Stimulated activated CD8-positive, alpha-beta memory T cell treated with anti-CD3 and anti-CD28 coated beads, Interleukin-4, amount 100 ng/mL, for 48 hours (primary cell): ENCODE measurements around the gene ARHGAP15.

ENCODE experiments used
- DNase-seq: peaks from one replicate; pipeline ENCODE4 v3.0.0-alpha.2; 2020

ARHGAP15 gene

DNA sequence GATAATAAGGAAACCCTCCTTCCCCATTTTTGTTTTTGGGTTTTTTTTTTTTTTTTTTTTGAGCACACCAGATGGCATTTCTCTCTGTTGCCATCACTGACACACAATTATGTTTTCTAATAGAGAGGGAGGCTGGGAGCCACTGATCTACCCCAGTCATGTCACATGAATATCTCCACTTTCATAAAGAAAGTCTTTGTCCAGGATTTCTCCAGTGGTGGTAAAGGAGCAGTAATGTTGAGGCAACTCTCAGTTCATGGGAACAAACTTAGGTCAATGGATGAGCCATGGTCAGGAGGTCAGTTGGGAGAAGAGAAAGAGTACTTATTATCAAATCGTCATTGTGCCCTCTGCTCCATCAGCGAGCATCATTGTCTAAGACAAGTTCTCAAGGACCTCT is 603.7 kb downstream of the ARHGAP15 start:
- DNase-seq, result no peak

DNA sequence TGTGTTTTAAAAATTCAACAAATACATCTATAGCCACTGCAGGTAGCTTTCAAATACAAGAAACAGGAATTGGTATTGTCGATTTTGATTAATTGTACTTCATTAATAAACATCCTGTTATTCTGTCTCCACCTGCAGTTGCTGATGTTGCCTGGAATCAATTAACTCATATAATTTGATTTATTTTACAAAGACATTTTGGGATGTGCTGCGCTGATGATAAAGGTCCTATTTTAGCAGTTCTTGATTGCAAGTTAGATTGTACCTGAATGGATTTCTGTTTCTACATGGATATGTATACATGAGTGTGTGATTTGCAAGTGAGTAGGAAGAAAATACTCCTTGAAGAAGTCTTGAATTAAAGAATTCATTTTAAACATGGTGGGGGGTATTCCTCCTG is 605.3 kb downstream of the ARHGAP15 start:
- no peak for DNase-seq

DNA sequence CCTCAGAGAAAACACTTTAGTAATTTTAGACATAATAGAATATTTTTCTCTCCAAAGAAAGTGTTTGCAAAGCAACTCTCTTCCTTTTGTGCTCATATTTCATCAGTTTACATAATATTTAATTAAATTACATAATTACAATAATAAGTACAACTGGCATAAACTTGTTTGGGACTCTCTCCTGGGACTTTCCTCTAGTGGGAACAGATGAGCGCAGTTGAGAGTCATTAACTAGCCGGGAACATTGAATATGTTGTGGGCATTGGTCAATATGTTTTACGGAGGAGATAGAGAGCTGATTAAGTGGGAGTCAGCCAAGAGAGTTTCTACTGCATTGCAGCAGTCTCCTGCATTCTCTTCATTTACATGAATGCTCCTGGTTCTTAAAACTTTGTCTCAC is 607.7 kb downstream of the ARHGAP15 start:
- DNase-seq, result no peak

DNA sequence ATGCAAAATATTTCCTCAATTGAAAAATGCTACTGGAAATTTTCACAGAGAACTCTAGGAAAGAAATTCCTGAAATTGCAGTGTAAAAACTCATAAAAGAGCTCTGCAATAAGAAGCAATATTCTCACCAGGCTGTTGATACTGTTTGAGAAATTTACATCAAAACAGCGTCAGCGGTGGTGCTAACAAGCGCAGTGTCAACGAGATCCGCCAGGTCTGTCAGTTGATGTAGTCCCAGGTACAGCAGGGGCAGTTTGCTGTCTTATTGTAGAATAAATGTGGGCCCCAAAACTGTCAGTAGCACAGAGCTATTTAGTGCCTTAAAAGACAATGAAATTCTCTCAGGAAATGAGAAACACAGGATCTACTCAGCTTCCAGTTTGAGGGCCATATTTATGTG is 611.2 kb downstream of the ARHGAP15 start:
- no peak for DNase-seq

DNA sequence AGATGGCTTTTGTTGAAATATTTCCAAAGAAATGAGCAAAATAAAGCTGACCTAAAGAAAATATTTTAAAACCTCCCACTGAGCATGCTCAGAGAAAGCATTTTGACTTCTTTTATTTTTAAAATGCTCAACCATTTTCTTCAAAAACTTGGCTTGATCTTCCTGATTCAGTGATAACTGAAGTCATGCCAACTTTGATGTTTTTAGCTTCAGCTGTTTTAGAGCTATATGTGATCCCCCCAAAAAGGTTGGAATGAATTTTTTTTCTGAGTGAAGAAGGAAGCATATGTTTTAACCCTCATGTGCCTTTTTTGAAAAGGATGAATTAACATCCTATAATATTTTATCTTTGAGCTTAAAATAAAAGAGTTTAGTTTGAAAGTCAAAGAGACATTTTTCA is 612.0 kb downstream of the ARHGAP15 start:
- no peak for DNase-seq

DNA sequence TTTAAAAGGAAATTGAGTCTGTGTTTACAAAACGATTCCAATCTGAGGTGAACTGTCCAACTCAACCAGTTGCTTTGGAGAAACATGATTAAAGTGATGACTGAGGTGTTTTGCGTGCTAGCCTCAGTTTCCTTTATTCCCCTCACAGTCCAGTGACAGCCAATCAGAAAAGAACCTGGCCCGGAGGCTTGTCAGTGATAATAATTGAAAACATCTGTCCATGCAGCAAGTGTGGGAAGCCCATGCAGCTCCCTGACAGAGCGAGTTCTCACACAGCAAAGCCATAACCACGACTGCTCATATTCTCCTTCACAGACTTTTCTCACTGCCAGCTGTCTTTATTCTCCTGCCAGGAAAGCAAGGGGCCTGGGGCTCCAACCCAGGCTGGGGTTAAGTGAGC is 613.4 kb downstream of the ARHGAP15 start:
- DNase-seq, result no peak

DNA sequence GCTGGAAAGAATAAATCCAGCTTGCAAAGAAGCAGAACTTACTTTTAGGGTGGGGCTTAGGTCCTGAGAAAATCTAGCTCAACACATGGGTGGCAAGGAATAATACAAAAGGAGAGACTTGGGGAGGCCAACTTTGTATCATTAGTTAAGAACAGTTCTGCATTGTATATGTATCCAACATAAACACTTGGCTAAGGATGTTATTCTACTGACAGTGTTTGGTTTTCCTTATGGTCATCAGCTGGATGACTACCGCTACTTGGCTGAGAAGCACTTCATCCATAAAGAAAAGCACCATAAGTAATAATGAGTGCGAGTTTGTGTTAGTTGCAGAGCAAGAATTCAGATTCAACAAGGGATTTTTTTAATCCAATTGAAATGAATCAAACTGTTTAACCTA is 614.9 kb downstream of the ARHGAP15 start:
- no peak for DNase-seq

DNA sequence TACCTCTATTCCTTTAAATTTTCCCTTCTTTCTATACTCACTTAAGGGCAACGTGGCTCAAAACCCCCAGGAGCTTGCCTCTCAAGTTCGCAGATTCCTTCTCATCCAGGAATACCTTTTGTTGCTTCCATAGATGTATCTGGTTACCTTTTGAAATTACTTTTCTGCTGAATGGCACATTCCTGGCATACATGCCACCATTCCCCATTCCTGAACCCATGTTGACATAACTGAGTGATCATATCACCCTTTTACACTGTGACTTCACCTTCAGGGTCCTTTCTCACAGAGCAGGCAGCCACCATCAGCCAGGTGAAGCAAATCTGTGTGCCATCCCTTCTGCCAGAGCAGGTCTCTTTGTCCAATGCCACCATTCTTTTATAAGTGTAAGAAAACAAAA is 615.8 kb downstream of the ARHGAP15 start:
- DNase-seq, result no peak

DNA sequence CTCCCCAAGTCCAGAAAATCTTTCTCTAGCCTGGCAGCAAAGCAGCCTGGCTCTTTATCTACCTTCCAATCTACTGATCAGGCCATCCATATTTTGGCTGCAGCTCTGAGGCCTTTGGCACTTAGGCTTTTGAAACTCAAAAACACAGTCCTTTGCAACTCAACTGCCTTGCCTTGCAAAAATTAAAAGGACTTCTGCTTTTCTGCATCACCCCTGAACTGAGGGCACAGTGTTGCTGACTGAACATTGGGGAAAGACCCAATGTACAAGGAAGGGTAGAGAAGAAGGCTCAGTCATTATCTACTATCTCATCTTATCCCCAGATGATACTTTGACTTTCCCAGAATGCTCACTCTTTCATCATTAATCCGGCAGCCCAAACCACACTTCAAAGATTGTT is 625.5 kb downstream of the ARHGAP15 start:
- no peak for DNase-seq

DNA sequence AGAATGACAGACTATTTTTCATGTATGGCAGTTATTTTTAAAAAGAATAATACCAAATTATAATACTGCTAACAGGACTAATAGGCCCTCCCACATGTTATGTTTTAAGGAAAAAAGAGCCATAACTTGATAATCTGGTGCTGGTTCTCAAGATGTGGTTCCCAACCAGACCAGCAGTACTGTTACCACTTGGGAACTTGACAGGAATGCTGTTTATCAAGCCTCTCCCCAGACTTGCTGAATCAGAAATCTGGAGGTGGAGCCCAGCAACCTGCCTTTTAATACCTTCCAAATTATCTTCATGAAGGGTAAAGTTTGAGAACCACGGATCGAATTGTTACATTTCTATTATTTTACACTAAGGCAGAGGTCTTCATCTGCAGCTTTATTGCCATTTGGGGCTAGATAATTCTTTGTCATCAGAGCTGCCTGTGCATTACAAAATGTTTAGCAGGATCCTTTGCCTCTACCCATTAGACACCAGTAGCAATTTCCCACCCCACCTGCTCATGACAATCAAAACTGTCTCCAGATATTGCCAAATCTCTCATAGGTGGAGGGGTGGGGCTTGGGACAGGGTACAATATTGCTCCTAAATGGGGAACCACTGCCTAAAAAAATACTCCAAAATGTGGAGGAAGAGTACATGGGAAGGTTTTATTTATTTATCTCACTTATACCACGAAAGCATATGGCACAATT is 629.6 kb downstream of the ARHGAP15 start:
- DNase-seq, result no peak

DNA sequence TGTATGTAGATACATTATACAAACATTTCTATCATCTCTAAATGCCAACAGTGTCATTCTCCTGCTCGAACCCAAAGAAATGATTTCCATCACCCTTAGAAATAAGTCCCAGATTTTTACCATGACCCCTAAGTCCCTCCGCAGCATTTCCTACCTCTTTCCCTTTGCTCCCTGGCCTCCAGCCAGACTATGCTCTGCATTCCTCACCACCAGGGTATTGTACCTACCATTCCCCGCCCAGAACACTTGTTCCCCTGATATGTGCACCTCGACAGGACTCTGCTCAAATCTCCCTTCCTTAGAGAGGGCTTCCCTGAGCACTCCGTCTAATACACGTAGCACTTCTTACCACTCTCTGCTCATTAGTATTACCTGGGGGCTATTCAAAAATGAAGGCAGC is 630.2 kb downstream of the ARHGAP15 start:
- DNase-seq, result no peak

DNA sequence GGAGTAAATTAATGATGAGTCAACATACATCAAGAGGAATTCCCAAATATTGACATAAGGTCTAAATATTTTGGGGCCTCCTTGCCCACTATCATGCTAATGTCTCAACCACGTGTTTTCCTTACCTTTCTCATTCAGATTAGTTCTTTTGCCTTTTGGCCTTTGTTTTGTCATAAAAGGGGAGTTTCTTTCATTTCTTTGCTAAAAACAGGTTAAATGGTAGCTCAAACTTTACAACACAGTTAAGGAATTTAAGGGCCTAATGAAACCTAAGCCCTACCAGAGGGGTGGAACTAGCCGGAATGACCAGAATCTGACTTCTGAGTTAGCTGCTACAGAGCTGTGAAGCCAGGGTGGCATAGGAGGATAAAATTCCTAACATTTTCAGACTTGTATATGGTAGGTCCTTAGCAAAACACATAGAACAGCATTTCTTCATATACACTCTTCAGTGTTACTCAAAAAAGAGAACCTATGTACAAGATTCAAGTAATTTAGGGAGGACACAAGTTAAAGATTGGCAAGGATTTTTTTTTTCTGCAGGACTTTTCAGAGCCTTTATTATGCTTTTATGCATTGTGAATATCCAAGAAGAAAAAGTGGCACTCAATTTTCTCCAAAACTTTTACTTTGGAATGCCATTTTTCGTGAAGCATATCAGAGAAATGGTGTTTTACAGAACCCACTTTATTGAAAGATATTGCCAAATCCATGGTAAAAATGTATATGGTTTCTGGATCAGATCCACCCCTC is 633.1 kb downstream of the ARHGAP15 start:
- DNase-seq, result no peak

DNA sequence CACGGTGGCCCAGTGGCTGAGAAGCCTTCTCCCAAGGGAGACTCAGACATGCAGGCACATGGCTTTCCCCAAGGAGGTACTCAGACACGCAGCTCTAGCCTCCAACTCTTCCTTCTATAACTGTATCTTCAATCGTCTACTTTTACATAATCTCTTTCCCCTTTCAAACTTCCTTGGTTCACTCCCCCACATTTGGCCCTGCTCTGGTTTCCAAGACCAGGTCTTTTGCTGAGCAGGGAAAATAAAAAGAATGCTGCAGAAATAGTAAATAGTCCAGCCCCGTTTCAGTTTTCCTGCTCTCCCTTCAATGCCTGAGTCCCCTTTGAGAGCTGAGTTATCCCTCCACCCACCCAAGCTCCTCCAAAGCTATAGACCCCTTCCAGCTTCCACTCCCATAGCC is 635.0 kb downstream of the ARHGAP15 start:
- DNase-seq, result no peak

DNA sequence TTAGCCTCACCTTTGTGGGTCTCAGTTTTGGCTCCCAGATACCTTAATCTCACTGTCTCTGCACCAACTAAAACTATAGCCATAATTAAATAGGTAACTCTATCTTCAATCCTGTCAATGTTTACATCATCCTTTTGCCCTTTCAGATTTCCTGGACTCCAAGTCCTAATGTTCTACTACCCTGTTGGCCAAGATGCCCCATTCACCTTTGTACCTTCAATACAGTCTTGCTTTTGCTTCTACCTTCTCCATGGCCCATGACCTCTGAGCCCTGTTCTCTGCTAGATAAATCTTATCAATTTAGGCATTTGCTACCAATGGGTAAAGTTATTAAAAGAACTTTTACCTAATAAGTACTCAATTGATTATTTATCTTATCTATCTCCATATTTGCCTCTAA is 635.5 kb downstream of the ARHGAP15 start:
- DNase-seq, result no peak

DNA sequence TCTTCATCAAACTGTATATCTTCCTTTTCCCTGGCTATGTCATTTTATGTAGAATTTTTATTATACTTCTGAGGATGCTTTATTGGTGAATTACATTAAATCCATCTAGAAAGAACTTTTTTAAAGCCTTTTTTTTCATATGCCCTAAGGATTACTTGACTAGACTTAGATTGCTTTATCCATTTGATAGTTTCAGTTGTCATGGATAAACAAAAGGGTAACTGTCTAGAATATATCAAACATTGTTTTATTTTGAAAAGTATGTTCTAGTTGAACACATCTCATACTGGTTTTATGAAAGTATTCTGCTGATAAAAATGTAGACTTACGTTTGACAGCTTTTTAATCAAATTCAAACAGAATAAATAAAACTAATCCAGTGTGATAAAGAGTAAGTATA is 639.8 kb downstream of the ARHGAP15 start:
- DNase-seq, result no peak

DNA sequence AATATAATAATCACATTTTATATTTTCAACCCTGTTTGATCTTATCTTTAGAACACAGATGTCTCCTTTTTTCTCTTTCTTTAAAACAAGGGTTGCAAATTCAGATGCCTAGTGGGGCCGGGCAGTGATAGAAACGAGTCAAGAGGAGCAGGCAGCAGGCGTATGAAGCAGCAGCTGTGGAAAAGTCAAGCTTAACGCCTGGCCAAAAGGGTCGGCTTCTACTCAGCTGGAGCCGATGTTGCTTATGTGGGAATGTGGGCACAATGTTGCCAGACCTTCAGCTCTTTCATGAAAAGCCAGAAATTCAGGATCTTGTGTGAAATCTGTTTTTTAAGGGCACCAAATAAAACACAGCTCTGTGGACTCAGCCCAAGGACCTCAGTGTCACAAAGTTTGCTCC is 642.7 kb downstream of the ARHGAP15 start:
- DNase-seq, result no peak

DNA sequence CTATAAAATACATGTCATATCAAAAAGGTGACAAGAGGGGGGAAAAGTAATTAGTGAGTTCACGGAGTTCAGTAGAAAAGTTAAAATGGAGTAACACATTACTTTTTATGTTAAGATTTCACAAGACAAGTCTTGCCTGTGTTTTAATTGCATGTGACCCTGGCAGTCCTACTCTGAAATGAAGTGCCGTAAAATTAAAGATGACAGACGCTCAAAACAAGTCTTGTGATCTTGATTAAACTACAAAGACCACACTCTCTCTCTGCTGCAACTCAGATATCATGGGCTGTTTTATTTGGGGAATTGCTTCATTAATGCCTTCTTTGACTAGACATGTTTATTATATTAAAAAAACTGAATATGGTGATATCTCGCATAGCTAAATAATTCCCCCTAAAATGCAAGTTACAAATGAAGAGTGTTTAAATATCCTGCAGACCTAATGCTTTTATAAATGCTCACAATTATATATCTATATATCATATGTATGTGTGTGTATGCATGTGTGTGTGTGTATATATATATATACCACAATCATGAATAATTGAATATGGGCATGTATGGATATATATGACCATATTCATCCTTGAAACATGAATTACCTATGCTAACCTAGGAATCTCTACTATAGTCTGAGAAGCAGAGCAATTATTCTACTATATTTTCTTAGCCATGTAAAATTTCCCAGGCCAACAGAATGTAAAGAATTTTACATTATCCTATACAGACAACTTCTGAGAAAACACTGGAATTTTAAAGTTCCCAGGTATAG is 647.5 kb downstream of the ARHGAP15 start:
- DNase-seq, result no peak

DNA sequence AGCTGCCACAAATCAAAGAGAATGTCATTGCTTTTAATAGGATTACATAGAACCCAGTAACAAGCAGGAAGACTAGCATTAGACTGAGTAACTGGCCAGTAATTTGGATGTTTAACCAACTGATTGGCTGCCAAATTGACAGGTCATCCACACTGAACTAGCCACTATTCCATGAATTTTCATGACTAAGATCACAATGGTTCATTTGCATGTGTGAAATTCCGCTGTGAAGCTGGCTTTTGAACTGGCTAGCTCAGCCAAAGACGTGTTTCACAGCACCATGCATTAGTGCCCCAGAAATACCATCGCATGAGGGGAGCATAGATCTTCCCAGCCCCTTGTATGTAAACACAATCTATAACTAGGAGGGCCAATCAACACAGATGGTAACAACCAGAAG is 649.8 kb downstream of the ARHGAP15 start:
- no peak for DNase-seq

DNA sequence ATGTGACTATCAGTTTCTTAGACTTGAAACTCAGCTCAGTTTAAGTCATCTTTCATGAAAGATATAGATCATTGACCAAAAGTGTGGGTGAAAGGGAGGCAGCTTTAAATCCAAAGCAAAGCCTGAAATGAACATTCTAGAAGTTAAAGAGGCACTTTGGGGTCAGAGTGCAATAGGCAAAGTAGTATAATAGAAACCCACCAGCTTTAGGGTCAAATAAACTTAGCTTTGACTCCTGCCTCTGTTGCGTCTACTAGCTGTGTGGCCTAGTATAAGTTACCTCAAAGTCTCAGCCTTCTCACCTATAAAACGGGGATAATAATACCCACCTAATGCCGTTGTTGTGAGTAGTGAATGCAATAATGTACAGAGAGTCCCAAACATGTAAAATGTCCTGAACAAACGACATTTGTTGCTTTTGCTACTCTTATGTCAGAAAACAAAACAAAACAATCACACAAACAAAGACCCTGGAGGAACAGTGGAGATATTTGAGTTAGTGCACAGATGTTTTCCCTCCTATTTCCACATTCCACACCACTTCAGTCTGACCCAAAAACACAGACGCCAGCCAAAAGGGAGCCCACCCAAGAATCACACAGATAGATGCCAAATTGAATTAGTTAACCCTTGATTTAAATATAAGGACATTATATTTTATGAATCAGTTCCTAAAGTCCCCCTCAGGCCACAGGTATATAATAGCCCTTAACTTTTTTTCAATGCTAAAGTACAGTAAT is 657.0 kb downstream of the ARHGAP15 start:
- DNase-seq, result no peak

DNA sequence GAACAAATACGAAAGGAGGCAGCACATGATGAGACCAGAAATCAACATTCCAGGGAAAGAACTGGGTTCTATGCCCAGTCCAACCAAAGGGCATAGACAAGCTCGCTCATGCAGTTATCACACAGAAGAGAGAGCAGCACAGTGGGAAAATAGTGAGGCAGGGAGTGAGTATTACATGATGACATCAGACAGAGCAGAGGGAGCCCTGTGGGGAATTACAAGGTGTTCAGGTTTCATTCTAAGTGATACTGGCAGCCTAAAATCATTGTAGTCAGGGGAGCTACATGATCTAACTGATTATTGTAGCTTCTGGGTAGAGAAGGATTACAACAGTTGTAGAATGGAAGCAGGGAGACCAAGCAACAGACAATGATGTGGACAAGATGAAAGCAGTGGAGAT is 658.5 kb downstream of the ARHGAP15 start:
- no peak for DNase-seq

DNA sequence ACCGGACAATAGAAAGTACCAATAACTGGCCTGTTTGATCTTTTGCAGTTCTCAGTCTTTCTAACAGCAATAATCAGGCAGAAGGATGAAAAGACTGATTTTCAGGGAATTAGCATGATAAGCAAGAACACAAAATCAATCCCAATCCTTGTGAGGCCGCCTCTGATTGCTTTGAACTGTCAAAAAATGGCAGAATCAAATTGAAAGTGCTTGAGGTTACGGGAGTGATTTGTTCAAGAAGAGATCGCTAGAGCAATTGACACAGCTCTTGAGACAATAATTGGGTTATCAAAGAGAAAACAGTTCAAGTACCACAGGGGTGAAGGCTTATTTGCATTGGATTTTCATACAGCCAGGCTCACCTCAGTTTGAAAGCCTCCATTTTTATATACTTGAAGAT is 663.4 kb downstream of the ARHGAP15 start:
- no peak for DNase-seq

DNA sequence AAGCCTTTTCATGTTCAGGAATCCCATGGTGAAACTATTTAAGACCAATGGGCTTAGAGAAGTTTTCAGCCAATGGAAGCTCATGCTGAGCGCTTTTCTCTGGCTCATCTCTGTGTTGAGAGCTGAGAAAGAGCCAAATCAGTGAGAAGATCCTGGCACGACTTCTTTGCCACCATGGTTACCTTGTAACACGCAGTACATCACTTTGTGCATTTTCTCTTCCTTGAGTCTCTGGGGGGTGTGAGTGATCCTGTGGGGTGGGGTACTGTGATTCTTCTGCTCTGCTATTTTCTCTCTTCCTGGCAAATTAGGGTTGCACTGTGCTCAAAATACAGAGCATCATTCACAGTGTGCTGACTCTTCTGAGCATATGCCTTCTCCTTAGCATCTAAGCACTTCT is 664.2 kb downstream of the ARHGAP15 start:
- no peak for DNase-seq

DNA sequence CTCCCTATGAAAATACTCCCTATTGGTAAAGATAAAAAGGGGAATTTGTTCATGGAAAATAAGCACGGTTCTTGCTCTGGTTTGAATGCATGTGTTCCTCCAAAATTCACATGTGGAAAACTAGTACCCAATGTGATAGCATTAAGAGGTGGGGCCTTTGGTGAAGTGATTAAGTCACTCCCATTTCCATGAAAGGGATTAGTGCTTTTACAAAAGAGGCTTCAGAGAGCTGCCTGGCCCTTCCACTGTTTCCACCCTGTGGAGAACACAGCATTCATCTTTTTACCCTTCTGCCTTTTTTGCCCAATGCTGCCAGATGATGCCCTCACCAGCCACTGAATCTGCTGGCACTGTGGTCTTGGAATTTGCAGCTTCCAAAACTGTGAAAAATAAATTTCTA is 666.8 kb downstream of the ARHGAP15 start:
- no peak for DNase-seq
